Fibroblast of skin of left quadriceps (primary cell): ENCODE data around the gene RHO.
"Not testable (repeated sequence)": the region's sequence is repeated elsewhere in the genome, so short reads cannot be mapped to it uniquely, and the experiment has no call there.

ENCODE experiments used
- DNase-seq, 2 experiments: peaks; one replicate each; pipeline ENCODE4 v3.0.0-alpha.2; 2013; ENCODE audit warnings: low read depth in 2 of 2

Gene RHO

GRCh38 chr3:129499604-129500333 is 28.7 kb upstream of the RHO start:
- not testable (repeated sequence) for DNase-seq

- DNase-seq: no peak
Observed at GRCh38 chr3:129500334-129500658, 28.1 kb upstream of the RHO start.

- DNase-seq: no peak
Observed at GRCh38 chr3:129501630-129502029, 26.8 kb upstream of the RHO start.

- DNase-seq: no peak
Observed at GRCh38 chr3:129502641-129503408, 25.6 kb upstream of the RHO start.

DNA sequence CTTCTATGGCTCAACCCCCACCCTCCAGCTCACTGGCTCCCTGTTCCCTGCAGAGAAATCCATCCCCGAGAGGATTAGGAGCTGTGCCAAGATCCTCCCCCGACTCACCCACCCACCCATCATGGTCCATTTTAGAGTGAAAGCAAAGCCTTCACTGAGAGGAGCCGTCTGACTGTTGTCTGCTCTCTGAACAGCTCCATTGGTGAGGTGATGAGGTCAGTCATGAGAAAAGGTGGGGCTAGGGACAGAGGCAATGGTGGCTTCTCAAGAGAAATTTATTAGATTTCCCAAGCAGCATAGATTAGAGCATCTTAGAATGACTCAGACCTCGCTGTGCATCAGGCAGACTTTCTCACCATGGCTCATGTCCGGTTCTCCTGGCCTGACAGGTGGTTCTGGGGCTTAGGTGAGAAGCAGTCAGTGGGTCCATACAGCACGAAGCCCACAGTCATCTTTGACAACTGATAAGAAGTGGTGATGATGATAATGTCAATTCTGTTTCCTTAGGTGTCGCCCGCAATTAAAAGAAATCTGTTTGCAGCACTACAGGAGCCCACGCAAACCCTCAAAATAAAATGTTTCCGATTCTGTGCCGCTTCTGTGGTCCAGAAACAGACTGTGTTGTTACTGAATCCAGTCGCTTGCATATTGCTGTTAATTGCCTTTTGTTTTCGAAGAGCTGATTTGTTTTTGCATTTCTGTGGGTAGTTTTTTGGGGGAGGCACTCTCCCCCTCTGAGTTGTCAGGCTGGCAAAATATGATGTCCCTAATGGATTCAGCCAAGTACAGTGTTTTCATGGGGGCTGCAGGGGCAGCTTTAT is 24.8 kb upstream of the RHO start:
- DNase-seq: no peak

DNA sequence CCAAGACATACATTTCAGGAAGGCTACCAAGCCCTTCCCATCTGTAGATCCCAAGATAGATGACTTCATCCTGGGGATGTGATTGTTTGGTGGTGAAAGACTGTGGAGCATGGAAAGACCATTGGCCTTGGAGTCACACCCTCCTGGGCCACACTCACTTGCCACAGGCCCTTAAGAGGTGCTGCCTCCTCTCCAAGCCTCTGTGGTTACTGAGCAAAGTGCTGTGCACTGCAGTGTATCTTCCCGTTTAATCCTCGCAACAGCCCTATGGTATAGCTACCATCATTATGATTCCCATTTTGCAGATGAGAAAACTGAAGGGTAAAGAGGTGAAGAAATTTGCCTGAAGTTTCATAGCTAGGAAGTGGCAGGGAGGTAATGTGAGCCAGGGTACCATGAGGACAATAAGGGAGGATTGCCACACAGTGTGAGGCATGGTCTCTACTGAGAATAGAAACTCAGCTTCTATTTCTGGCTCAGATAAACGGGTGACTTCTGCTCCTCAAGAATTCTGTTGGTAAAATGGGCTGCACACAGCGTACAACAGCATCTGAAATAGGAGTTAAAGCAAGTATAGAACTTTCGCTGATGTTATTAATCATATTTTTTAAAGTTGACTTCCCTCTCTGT is 23.9 kb upstream of the RHO start:
- no peak for DNase-seq

DNA sequence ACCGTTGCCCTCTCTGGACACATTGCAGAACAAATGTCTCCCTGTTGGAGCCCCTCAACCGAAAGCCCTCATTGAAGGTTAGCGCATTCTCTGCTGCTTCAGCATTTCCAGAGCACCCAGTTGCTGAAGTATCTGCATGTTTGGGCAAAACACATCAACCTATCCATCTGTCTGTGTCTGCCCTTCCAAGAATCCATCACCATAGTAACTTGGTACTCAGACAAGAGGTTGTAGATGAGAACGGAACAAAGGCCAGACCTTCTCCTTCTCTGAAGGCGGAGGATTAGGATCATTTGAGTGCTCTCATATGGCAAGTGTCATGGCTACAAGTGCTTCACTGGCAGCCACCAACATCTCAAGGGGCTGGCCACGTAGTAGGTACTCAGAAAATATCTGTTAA is 23.1 kb upstream of the RHO start:
- DNase-seq: no peak

DNA sequence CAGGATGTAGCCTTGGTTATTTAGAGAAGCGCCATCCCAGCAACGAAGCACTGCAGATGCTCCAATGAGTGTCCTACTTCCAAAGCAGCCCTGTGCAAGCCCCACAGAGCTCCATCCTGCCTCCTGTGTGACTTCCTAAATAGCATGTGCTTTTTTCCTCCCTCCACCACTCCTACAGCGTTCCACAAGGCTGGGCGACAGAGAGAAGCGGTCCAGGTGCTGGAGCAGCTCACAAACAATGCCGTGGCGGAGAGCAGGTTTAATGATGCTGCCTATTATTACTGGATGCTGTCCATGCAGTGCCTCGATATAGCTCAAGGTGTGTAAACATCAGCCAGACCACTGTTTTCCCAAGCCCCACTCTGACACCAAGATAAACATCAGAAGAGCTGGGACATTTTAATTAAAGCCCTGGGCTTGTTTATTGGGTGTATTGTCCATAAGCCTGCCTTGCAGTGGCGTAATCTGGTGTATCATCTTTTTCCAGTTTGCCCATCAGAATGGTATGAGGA is 22.2 kb upstream of the RHO start:
- DNase-seq: no peak

GRCh38 chr3:129507181-129507831 is 21.1 kb upstream of the RHO start:
- DNase-seq: no peak

- DNase-seq: no peak
Observed at GRCh38 chr3:129512595-129512994, 15.8 kb upstream of the RHO start.

DNA sequence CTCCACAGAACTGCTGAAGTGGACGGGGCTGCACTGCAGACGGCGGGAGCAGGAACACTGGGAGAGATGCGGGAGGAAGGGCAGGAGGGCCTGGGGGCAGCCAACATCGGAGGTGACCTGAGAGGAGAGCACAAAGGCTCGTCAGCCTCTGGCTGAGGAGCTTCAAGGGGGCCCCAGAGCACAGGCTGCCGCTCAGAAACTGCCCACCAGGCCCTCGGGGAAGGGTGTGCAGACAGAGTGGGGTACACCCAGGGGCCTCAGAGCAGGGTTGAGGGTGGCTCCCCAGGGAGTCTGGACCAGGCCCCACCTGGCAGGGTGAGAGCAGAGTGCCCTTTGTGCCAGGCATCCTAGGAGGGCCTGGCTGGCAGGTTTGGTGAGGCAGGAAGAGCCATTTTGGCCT is 14.7 kb upstream of the RHO start:
- no peak for DNase-seq

- no peak for DNase-seq
Observed at GRCh38 chr3:129514110-129514509, 14.3 kb upstream of the RHO start.

DNA sequence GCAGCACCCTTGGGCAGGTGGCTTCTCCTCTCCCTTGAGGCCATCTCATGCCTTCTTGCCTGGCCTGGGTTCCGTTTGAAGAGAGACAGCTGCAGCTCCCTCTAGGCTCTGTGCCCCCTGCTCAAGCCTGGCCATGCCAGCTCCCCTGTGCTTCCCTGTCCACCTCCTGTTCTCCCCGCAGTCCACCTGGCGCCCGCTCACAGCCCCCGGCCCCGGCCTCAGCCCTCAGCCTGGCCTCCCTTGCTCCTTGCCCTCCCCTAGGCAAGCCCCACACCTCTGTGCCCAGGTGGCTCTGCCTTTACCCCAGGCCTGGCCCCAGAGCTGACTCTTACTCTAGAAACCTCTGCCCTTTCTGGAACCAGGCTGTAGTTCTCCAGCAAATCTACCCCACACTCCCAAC is 13.9 kb upstream of the RHO start:
- no peak for DNase-seq

DNA sequence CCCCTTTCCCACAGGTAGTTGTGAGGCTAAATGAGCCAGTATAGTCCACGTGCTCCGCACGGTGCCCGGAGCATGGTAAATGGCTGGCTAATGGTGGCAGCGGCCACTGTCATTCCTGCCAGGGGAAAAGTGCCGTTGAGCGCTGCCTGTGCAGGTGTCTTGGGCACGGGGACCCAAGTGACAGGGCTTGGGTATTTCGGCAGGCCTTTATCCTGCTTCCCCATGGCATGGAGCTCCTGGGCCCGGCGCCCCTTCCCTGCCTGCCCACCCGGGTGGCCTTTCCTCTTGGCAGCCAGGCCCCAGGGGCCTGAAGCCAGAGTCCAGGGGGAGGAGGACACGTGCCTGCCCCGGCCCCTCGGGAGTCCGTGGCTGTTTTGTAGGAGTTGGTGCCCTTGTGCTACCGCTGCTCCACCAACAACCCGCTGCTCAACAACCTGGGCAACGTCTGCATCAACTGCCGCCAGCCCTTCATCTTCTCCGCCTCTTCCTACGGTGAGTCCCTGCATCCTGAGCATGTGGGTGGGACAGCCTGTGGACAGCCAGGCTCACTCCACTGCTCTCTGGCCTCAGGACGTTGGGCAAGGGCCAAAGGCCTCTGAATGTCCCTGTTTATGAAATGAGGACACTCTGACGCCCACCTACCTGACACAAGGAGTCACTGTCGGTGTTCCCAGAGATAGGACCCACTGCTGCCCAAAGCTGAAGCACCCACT is 13.2 kb upstream of the RHO start:
- not testable (repeated sequence) for DNase-seq

GRCh38 chr3:129515821-129516432 is 12.5 kb upstream of the RHO start:
- not testable (repeated sequence) for DNase-seq

- no peak for DNase-seq
Observed at GRCh38 chr3:129517516-129517915, 10.9 kb upstream of the RHO start.

- no peak for DNase-seq
Observed at GRCh38 chr3:129518038-129518561, 10.3 kb upstream of the RHO start.

DNA sequence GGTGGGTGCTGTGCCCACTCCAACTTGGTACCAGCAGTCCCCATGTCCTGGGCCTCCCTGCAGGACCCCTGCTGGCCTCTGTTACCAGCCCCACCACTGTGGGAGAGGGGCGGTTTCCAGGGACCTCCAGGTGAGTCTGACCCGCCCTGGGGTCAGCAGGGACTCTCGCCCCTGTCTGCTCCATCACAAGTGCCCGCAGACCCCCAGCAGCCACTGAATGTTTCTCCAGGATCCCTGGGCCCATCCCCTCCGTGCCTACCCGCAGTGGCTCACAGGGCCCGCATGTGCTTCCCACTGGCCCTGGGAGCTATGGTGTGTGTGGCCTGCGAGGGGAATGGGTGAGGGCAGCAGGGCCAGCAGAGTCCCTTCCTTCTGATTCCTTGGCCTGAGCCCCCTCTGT is 9.9 kb upstream of the RHO start:
- DNase-seq: no peak

DNA sequence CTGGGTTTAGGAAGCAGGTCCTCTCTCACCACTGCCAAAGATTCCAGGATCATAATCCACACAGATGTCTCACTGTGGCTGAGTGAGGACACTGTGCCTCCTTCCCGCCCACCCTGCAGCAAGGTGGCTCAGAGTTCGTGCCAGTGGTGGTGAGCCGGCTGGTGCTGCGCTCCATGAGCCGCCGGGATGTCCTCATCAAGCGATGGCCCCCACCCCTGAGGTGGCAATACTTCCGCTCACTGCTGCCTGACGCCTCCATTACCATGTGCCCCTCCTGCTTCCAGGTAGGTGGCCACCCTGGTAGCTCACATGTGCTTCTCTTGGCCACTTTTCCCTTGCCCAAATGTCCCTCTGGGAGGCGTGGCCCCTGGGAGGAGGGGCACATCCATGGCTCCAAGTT is 9.0 kb upstream of the RHO start:
- DNase-seq: no peak
